Measurements from ENCODE around the gene GIMAP8. TPM values are rescaled to one million over a fixed set of nuclear protein-coding genes. Genes with fewer than 3 reads are reported as not detected.

Gene GIMAP8
- total RNA-seq, 2 donors from 2014 or later: 2.5 to 6.5 TPM

DNA sequence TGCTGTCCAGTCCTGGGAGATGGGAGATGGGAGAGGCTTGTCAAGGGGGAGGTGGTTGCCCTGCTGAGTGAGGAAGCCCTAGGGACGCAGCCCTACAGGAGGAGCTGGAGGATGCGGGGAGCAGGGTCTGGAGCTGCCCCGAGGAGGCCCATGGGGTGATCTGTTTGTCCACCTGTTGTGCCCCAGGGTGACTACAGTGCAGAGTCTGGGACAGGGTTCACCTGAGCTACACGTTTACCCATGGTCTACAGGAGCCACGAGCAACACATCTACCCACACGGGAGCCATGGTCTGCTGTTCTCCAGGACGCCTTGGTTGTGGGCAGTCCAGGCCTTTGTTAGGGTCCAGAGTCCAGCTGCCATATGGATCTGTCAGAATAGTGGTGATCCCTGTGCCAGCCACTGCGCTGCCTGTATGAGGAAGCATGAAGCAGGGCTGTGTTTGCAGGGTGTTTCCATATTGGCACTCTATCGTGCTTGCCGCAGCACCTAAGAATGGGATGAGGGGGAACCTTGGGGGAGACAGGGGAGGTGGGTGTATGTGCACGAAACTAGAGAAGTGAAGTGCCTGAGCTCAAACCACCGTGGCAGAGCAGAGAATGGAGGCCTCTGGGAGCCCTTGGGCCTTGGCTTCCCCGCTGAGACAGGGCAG is 47.6 kb upstream of the GIMAP8 start:
- Histone ChIP-seq H3K9me3 (no peaks in the 10 kb centered on the region), H3K36me3 (no peaks in the 10 kb centered on the region), H3K27ac (no peak overlapping the region), H3K4me3 (no peak overlapping the region), H3K27me3 (replicated peaks; ENCODE audit: insufficient read depth) (no peaks in the 10 kb centered on the region), H3K4me1 (replicated peaks) (peaks cover 12% of the 10 kb centered on the region)
- 87% methylated on average over 13 of the region's 13 CpGs for WGBS
- DNase-seq (ENCODE audit: low spot score): no peak
- TF ChIP-seq POLR2A (IDR thresholded peaks at IDR 0.05) (no peak), POLR2AphosphoS5 (IDR thresholded peaks at IDR 0.05) (no peak)
- TF ChIP-seq, protein P1, sequence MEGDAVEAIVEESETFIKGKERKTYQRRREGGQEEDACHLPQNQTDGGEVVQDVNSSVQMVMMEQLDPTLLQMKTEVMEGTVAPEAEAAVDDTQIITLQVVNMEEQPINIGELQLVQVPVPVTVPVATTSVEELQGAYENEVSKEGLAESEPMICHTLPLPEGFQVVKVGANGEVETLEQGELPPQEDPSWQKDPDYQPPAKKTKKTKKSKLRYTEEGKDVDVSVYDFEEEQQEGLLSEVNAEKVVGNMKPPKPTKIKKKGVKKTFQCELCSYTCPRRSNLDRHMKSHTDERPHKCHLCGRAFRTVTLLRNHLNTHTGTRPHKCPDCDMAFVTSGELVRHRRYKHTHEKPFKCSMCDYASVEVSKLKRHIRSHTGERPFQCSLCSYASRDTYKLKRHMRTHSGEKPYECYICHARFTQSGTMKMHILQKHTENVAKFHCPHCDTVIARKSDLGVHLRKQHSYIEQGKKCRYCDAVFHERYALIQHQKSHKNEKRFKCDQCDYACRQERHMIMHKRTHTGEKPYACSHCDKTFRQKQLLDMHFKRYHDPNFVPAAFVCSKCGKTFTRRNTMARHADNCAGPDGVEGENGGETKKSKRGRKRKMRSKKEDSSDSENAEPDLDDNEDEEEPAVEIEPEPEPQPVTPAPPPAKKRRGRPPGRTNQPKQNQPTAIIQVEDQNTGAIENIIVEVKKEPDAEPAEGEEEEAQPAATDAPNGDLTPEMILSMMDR (IDR thresholded peaks at IDR 0.05): no peak
- intact Hi-C loops (cut with DNase I): no loop called here

DNA sequence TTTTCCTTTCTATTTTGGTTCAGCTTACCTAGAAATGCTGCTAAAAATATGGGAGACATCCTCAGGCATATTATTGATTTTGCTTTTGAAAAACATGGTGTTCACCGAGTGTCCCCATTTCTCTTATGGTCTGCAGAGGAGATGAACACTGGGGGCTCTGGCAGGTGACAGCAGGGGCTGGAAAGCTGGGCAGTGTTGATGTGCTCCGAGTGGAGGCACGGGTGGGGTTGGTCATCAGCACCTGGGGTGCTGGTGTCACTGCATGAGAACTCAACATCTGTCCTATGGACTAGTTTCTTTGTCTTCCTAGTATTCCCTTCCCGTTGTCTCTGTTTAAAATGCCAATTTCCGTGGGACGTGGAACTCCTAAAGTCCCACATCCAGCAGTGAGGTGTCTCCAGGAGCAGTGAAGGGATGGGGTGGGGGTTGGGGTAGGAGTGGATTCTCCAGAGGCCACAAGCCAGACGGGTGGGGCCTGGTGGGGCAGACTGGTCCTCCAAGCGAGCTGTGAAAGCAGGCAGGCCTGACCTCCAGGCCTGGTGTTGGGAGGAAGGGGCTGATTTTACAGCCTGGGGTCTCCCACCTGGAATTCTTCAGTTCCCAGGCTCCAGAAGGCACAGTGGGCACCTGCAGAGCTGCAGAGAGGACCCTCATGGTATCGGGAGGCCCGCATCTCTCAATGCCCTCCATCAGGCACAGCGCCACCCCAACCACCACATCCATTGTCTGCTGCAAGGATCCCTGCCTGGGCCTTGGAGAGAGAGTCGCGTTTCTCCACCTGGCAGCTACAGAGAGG is 46.9 kb upstream of the GIMAP8 start:
- intact Hi-C loops (cut with DNase I): no loop called here
- DNase-seq (ENCODE audit: low spot score): no peak

DNA sequence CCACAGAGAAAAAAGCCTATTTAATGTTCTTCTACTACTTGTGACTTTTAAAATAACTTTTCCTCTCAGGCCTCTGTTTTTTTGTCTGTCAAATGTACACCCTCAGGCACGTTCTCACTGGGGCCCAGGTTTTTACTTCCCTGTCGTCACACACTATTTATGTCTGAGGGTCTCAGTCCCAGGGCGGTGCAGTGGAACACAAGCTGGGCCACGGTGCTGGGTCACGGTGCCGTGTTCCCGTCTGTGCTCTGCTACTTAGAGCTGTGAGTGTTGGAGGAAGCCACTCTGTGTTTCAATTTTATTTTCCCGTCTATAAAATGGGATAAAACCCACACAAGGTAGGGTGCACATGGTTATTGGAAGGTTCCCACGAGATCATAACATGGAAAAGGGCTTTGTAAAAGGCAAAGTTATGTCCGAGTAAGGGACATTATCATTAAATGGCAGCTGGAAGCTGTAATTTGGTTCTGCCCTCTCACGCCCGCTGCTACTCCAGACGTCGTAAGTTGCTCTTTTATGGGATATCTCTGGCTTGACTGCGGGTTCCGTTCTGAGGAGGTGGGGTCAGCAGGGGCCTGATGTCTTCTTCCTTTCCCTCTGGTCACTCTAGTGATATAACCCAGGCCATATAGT is 46.1 kb upstream of the GIMAP8 start:
- no peaks in the 10 kb centered on the region for H3K27me3 ChIP-seq (replicated peaks; ENCODE audit: insufficient read depth)
- DNase-seq (ENCODE audit: low spot score): no peak
- intact Hi-C loops (cut with DNase I): no loop called here
- peak overlapping the region; percentile 91 to 92 for H3K27ac ChIP-seq
- no peaks in the 10 kb centered on the region for H3K9me3 ChIP-seq
- peaks cover 12% of the 10 kb centered on the region for H3K4me1 ChIP-seq (replicated peaks)
- H3K4me3 ChIP-seq: peak overlapping the region; percentile 52 to 57
- no peak for TF ChIP-seq POLR2A (IDR thresholded peaks at IDR 0.05)
- TF ChIP-seq, protein P1 (IDR thresholded peaks at IDR 0.05): no peak
- TF ChIP-seq POLR2AphosphoS5 (IDR thresholded peaks at IDR 0.05): no peak
- H3K36me3 ChIP-seq: no peaks in the 10 kb centered on the region
- WGBS: 25% methylated on average over 16 of the region's 16 CpGs

More for the DNA sequence above, 46.9 kb upstream of the GIMAP8 start:
- H3K9me3 ChIP-seq: no peaks in the 10 kb centered on the region
- peak overlapping the region; percentile 91 to 92 for H3K27ac ChIP-seq
- TF ChIP-seq, protein P1 (IDR thresholded peaks at IDR 0.05): no peak
- TF ChIP-seq POLR2AphosphoS5 (IDR thresholded peaks at IDR 0.05) (no peak), POLR2A (IDR thresholded peaks at IDR 0.05) (no peak)
- H3K36me3 ChIP-seq: no peaks in the 10 kb centered on the region
- peaks cover 12% of the 10 kb centered on the region for H3K4me1 ChIP-seq (replicated peaks)
- H3K27me3 ChIP-seq (replicated peaks; ENCODE audit: insufficient read depth): no peaks in the 10 kb centered on the region
- H3K4me3 ChIP-seq: no peak overlapping the region
- 80% methylated on average over 13 of the region's 13 CpGs for WGBS

DNA sequence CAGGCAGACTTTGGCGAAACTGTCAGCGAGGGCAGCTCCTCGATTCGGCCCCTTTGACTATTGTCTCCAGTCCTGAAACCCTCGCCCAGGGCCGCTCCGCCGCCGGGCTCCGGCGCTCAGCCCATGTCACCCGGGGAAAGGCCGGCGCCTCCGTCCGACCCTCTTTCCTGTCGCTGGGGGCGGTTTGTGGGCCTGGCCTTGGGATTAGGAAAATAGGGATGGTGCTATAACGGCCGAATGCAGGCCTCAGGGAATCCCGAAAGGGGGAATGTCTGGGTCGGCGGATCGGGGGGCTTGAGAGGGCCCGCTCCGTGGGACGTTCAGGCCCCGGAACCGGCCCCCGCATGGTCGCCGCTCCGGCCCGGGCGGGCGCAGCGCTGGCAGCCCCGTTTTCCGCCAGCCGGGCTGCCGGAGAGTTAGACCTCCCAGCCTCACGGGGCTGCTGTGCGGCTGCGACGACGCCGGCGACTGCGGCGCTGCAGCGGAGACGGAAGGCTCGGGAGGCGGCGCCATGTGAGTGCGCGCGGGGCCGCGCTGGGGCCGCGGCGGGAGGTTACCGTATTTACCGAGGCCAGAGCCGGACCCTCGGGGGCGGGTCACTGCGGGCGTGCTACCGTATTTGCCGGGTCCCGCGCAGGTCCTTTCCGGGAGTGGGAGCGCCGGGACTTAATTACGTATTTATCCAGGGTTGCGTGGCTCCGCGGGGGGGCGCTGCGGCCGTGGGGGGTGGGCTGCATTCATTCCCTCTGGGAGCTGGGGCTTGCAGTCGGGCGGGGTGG is 45.4 kb upstream of the GIMAP8 start:
- intact Hi-C loops (cut with DNase I): no loop called here
- Histone ChIP-seq H3K9me3 (no peaks in the 10 kb centered on the region), H3K27me3 (replicated peaks; ENCODE audit: insufficient read depth) (no peaks in the 10 kb centered on the region), H3K27ac (peak overlapping the region; percentile 91 to 92), H3K4me1 (replicated peaks) (peaks cover 12% of the 10 kb centered on the region), H3K36me3 (no peaks in the 10 kb centered on the region), H3K4me3 (peak overlapping the region; percentile 52 to 57)
- DNase-seq (ENCODE audit: low spot score): peak; percentile 75
- WGBS: 2% methylated on average over 48 of the region's 86 CpGs
- TF ChIP-seq POLR2AphosphoS5 (IDR thresholded peaks at IDR 0.05) (peak; percentile 27), POLR2A (IDR thresholded peaks at IDR 0.05) (peak; percentile 70)
- TF ChIP-seq, protein P1 (IDR thresholded peaks at IDR 0.05): peak in 2 of 4 experiments; percentile 35 to 36
